ENCODE results near the gene KIF2A. TPM values are rescaled to one million over a fixed set of nuclear protein-coding genes. Genes with fewer than 3 reads are reported as not detected.

KIF2A gene
- total RNA-seq, 1 experiment from 2014 or later, result 42.9 TPM

DNA sequence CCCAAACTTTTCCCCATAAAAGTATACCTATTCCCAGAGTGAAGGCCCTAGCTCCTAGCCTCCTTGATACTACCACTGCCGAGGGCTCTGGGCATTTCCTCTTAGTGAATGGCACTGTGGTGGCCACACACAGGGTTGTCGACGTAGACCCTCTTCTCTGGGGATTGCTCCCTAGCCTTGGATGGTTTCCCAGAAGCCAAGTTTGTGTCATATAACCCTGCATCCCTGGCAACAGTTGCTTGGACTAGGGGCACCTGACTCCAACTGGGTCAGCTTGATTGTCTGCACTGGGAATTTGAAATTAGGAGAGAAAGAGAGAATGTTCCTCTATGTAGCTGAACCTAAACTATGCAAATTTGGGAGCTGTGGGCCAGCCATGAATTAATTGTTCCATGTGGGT is 32.3 kb upstream of the KIF2A start:
- ChIA-PET POLR2A (no interaction called here), CTCF (no interaction called here), RAD21 (ENCODE audit: low non-redundant PET in 1 of 2, low total read pairs in 2 of 2, uncharacterized antibody in 2 of 2, unreplicated experiment in 2 of 2) (no interaction called here)
- no peak overlapping the region for H3K4me2 ChIP-seq (ENCODE audit: low read length)
- no TSS peak for BruUV-seq (replicated peaks)
- H2AFZ ChIP-seq (ENCODE audit: low read depth, low read length, poor library complexity, severe bottlenecking), result no peak overlapping the region
- no peaks in the 10 kb centered on the region for H3K79me2 ChIP-seq (ENCODE audit: insufficient read depth, low read length)
- no peaks in the 10 kb centered on the region for H3K9me2 ChIP-seq (ENCODE audit: insufficient read depth)
- no peak overlapping the region for H3K4me3 ChIP-seq (replicated peaks in 1 of 2; ENCODE audit: low read depth in 1 of 2, low read length in 2 of 2)
- no peaks in the 10 kb centered on the region for H3K36me3 ChIP-seq (ENCODE audit: control insufficient read depth in 1 of 2, insufficient read depth in 2 of 2, low read length in 2 of 2)
- peaks cover 3 to 12% of the 10 kb centered on the region in 2 experiments for H3K4me1 ChIP-seq (ENCODE audit: control insufficient read depth in 1 of 2, insufficient read depth in 2 of 2, low read length in 2 of 2)
- ATAC-seq, result no peak
- no peaks in the 10 kb centered on the region for H3K9me3 ChIP-seq (ENCODE audit: control insufficient read depth in 1 of 2, insufficient read depth in 1 of 2, low read depth in 1 of 2, low read length in 2 of 2)
- TF ChIP-seq, protein P1, sequence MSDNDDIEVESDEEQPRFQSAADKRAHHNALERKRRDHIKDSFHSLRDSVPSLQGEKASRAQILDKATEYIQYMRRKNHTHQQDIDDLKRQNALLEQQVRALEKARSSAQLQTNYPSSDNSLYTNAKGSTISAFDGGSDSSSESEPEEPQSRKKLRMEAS (IDR thresholded peaks at IDR 0.05), result no peak
- TF ChIP-seq CEBPB (IDR thresholded peaks at IDR 0.05; ENCODE audit: low read depth), result no peak
- no peak for TF ChIP-seq POLR2A (IDR thresholded peaks at IDR 0.05; ENCODE audit: borderline replicate concordance, extremely low read depth, insufficient read depth, insufficient read length)
- TF ChIP-seq EZH2phosphoT487 (IDR thresholded peaks at IDR 0.05; ENCODE audit: borderline replicate concordance), result no peak
- TF ChIP-seq, protein P2, sequence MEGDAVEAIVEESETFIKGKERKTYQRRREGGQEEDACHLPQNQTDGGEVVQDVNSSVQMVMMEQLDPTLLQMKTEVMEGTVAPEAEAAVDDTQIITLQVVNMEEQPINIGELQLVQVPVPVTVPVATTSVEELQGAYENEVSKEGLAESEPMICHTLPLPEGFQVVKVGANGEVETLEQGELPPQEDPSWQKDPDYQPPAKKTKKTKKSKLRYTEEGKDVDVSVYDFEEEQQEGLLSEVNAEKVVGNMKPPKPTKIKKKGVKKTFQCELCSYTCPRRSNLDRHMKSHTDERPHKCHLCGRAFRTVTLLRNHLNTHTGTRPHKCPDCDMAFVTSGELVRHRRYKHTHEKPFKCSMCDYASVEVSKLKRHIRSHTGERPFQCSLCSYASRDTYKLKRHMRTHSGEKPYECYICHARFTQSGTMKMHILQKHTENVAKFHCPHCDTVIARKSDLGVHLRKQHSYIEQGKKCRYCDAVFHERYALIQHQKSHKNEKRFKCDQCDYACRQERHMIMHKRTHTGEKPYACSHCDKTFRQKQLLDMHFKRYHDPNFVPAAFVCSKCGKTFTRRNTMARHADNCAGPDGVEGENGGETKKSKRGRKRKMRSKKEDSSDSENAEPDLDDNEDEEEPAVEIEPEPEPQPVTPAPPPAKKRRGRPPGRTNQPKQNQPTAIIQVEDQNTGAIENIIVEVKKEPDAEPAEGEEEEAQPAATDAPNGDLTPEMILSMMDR (IDR thresholded peaks at IDR 0.05 in 2 of 3, conservative IDR thresholded peaks at IDR 0.05 in 1 of 3; ENCODE audit: borderline replicate concordance in 1 of 3, insufficient read depth in 1 of 3, low read depth in 2 of 3, low read length in 2 of 3), result no peak
- no peak for TF ChIP-seq YY1 (IDR thresholded peaks at IDR 0.05; ENCODE audit: extremely low read depth, insufficient replicate concordance, low read depth, low read length)
- TF ChIP-seq CBX3 (IDR thresholded peaks at IDR 0.05; ENCODE audit: low read depth), result no peak
- TF ChIP-seq ZNF274 (IDR thresholded peaks at IDR 0.05; ENCODE audit: low read depth, low read length), result no peak
- TF ChIP-seq, protein P3, sequence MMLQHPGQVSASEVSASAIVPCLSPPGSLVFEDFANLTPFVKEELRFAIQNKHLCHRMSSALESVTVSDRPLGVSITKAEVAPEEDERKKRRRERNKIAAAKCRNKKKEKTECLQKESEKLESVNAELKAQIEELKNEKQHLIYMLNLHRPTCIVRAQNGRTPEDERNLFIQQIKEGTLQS (IDR thresholded peaks at IDR 0.05), result no peak
- TF ChIP-seq, protein P4, sequence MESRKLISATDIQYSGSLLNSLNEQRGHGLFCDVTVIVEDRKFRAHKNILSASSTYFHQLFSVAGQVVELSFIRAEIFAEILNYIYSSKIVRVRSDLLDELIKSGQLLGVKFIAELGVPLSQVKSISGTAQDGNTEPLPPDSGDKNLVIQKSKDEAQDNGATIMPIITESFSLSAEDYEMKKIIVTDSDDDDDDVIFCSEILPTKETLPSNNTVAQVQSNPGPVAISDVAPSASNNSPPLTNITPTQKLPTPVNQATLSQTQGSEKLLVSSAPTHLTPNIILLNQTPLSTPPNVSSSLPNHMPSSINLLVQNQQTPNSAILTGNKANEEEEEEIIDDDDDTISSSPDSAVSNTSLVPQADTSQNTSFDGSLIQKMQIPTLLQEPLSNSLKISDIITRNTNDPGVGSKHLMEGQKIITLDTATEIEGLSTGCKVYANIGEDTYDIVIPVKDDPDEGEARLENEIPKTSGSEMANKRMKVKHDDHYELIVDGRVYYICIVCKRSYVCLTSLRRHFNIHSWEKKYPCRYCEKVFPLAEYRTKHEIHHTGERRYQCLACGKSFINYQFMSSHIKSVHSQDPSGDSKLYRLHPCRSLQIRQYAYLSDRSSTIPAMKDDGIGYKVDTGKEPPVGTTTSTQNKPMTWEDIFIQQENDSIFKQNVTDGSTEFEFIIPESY (IDR thresholded peaks at IDR 0.05; ENCODE audit: extremely low read depth, insufficient replicate concordance, low read length), result no peak
- TF ChIP-seq, protein P5, sequence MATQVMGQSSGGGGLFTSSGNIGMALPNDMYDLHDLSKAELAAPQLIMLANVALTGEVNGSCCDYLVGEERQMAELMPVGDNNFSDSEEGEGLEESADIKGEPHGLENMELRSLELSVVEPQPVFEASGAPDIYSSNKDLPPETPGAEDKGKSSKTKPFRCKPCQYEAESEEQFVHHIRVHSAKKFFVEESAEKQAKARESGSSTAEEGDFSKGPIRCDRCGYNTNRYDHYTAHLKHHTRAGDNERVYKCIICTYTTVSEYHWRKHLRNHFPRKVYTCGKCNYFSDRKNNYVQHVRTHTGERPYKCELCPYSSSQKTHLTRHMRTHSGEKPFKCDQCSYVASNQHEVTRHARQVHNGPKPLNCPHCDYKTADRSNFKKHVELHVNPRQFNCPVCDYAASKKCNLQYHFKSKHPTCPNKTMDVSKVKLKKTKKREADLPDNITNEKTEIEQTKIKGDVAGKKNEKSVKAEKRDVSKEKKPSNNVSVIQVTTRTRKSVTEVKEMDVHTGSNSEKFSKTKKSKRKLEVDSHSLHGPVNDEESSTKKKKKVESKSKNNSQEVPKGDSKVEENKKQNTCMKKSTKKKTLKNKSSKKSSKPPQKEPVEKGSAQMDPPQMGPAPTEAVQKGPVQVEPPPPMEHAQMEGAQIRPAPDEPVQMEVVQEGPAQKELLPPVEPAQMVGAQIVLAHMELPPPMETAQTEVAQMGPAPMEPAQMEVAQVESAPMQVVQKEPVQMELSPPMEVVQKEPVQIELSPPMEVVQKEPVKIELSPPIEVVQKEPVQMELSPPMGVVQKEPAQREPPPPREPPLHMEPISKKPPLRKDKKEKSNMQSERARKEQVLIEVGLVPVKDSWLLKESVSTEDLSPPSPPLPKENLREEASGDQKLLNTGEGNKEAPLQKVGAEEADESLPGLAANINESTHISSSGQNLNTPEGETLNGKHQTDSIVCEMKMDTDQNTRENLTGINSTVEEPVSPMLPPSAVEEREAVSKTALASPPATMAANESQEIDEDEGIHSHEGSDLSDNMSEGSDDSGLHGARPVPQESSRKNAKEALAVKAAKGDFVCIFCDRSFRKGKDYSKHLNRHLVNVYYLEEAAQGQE (IDR thresholded peaks at IDR 0.05; ENCODE audit: low read depth), result no peak
- no peak for TF ChIP-seq ZFX (IDR thresholded peaks at IDR 0.05)
- TF ChIP-seq ELF1 (IDR thresholded peaks at IDR 0.05; ENCODE audit: borderline replicate concordance, low read depth), result no peak
- TF ChIP-seq RAD21 (IDR thresholded peaks at IDR 0.05; ENCODE audit: low read depth), result no peak
- TF ChIP-seq POLR2AphosphoS5 (IDR thresholded peaks at IDR 0.05; ENCODE audit: low read depth, low read length), result no peak
- no peak overlapping the region for H3K9ac ChIP-seq (ENCODE audit: low read length)
- no peaks in the 10 kb centered on the region for H4K20me1 ChIP-seq (ENCODE audit: insufficient read depth)
- DNase-seq (ENCODE audit: low read depth, low spot score), result no peak
- H3K27ac ChIP-seq (ENCODE audit: low read depth, low read length), result no peak overlapping the region
- intact Hi-C loops (cut with micrococcal nuclease), result no loop called here
- no peaks in the 10 kb centered on the region for H3K27me3 ChIP-seq (ENCODE audit: insufficient read depth, low read length)

All from HCT116 (cell line).